ENCODE measurements around the gene NFE2.

NFE2 gene

DNA sequence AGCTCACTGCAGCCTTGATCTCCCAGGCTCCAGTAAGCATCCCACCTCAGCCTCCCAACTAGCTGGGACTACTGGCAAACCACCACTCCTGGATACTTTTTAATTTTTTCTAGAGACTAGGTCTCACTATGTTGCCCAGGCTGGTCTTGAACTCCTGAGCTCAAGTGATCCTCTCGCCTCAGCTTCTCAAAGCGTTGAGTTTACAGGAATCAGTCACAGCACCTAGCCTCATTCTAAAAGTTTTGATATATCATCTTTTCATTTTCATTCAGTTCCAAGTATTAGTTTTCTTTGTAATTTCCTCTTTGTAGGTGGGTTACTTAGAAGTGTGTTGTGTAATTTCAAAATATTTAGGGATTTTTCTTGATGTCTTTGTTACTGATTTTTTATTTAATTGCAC lies 30.5 kb downstream of the NFE2 start:
- H3K23ac ChIP-seq (ENCODE audit: low read length): no peak overlapping the region

DNA sequence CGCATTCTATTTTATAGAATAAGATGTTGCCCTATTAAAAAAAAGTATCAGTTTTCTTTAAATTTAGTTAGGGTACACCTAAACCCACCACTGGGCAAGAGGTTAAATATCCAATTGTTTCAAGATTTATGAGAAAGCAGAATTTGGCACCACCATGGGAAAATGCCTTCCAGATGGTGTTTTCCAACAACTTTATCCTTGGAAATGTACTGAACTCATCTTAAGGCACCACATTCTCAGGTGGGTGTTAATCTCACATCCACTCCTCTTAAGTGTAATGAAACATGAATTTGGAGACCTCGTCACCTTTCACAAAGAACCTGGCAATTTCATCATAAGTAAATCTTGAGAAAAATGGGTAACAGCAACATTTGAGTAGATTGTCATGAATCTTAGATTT lies 34.0 kb downstream of the NFE2 start:
- WGBS (ENCODE audit: extremely low coverage, insufficient coverage, insufficient read length): 100% methylated on average over 1 of the region's 2 CpGs
- H3K4me2 ChIP-seq (ENCODE audit: low read length): no peak overlapping the region

More for the DNA sequence above, 30.5 kb downstream of the NFE2 start:
- Histone ChIP-seq H3K27me3 (ENCODE audit: insufficient read depth, low read length) (no peaks in the 10 kb centered on the region), H3K36me3 (ENCODE audit: control insufficient read depth in 1 of 2, insufficient read depth in 2 of 2, low read length in 2 of 2) (peaks cover 3 to 6% of the 10 kb centered on the region in 2 experiments), H2BK12ac (ENCODE audit: low read length) (no peak overlapping the region), H3K4me1 (ENCODE audit: control insufficient read depth in 1 of 2, insufficient read depth in 2 of 2, low read length in 2 of 2) (peaks cover 2% of the 10 kb centered on the region in 2 experiments), H3K4ac (ENCODE audit: low read depth, low read length) (no peak overlapping the region), H2AFZ (ENCODE audit: insufficient read depth, low read length, poor library complexity) (no peak overlapping the region), H2BK5ac (ENCODE audit: low read depth, low read length, poor library complexity) (no peak overlapping the region), H4K12ac (ENCODE audit: low read depth, low read length) (no peak overlapping the region), H3K9me3 (ENCODE audit: insufficient read depth, low read depth, low read length) (no peaks in the 10 kb centered on the region), H3K79me2 (ENCODE audit: control insufficient read depth, insufficient read depth, low read length, poor library complexity) (no peaks in the 10 kb centered on the region), H4K8ac (ENCODE audit: low read depth, low read length) (no peak overlapping the region), H2AK5ac (ENCODE audit: low read length) (no peak overlapping the region), H3K4me2 (ENCODE audit: low read length) (no peak overlapping the region), H3K4me3 (ENCODE audit: low read depth, low read length) (no peak overlapping the region), H3K27ac (ENCODE audit: low read depth, low read length) (no peak overlapping the region), H3K79me1 (ENCODE audit: low read length) (no peaks in the 10 kb centered on the region), H3K14ac (ENCODE audit: low read length) (no peak overlapping the region), H3K18ac (ENCODE audit: low read length) (no peak overlapping the region), H2BK120ac (ENCODE audit: insufficient read depth, low read length, poor library complexity) (no peak overlapping the region), H4K91ac (ENCODE audit: low read depth, low read length) (no peak overlapping the region), H3K9ac (ENCODE audit: low read length) (no peak overlapping the region)
- no CpG with 5 or more reads among the region's 2 CpGs for WGBS (ENCODE audit: extremely low coverage, insufficient coverage, insufficient read length)
- DNase-seq: no peak

GRCh38 chr12:54265364-54265812 lies 35.4 kb downstream of the NFE2 start:
- Histone ChIP-seq H3K27me3 (ENCODE audit: insufficient read depth, low read length) (no peaks in the 10 kb centered on the region), H3K9me3 (ENCODE audit: insufficient read depth, low read depth, low read length) (no peaks in the 10 kb centered on the region), H3K4me2 (ENCODE audit: low read length) (no peak overlapping the region)

More for the DNA sequence above, 34.0 kb downstream of the NFE2 start:
- H3K27ac ChIP-seq (ENCODE audit: low read depth, low read length): no peak overlapping the region
- no peak overlapping the region for H3K14ac ChIP-seq (ENCODE audit: low read length)
- no peak overlapping the region for H2BK12ac ChIP-seq (ENCODE audit: low read length)
- no peak overlapping the region for H4K91ac ChIP-seq (ENCODE audit: low read depth, low read length)
- no peaks in the 10 kb centered on the region for H3K27me3 ChIP-seq (ENCODE audit: insufficient read depth, low read length)
- peaks cover 4% of the 10 kb centered on the region for H3K79me2 ChIP-seq (ENCODE audit: control insufficient read depth, insufficient read depth, low read length, poor library complexity)
- peaks cover 4 to 6% of the 10 kb centered on the region in 2 experiments for H3K36me3 ChIP-seq (ENCODE audit: control insufficient read depth in 1 of 2, insufficient read depth in 2 of 2, low read length in 2 of 2)
- H3K4me3 ChIP-seq (ENCODE audit: low read depth, low read length): no peak overlapping the region
- H2BK120ac ChIP-seq (ENCODE audit: insufficient read depth, low read length, poor library complexity): no peak overlapping the region
- H3K4me1 ChIP-seq (ENCODE audit: control insufficient read depth in 1 of 2, insufficient read depth in 2 of 2, low read length in 2 of 2): peaks cover 7 to 18% of the 10 kb centered on the region in 2 experiments
- no peak overlapping the region for H3K9ac ChIP-seq (ENCODE audit: low read length)
- H4K12ac ChIP-seq (ENCODE audit: low read depth, low read length): no peak overlapping the region
- no peaks in the 10 kb centered on the region for H3K9me3 ChIP-seq (ENCODE audit: insufficient read depth, low read depth, low read length)
- no peak overlapping the region for H4K8ac ChIP-seq (ENCODE audit: low read depth, low read length)
- H2BK5ac ChIP-seq (ENCODE audit: low read depth, low read length, poor library complexity): no peak overlapping the region
- DNase-seq: no peak
- H3K18ac ChIP-seq (ENCODE audit: low read length): no peak overlapping the region
- H2AK5ac ChIP-seq (ENCODE audit: low read length): no peak overlapping the region
- no peak overlapping the region for H3K4ac ChIP-seq (ENCODE audit: low read depth, low read length)
- H2AFZ ChIP-seq (ENCODE audit: insufficient read depth, low read length, poor library complexity): no peak overlapping the region
- no peak overlapping the region for H3K23ac ChIP-seq (ENCODE audit: low read length)
- peaks cover 9% of the 10 kb centered on the region for H3K79me1 ChIP-seq (ENCODE audit: low read length)

GRCh38 chr12:54262403-54262925 lies 38.4 kb downstream of the NFE2 start:
- H3K79me2 ChIP-seq (ENCODE audit: control insufficient read depth, insufficient read depth, low read length, poor library complexity): peaks cover 6% of the 10 kb centered on the region
- no peak overlapping the region for H4K8ac ChIP-seq (ENCODE audit: low read depth, low read length)
- no peaks in the 10 kb centered on the region for H3K27me3 ChIP-seq (ENCODE audit: insufficient read depth, low read length)
- H3K18ac ChIP-seq (ENCODE audit: low read length): no peak overlapping the region
- H4K91ac ChIP-seq (ENCODE audit: low read depth, low read length): no peak overlapping the region
- H2BK5ac ChIP-seq (ENCODE audit: low read depth, low read length, poor library complexity): peak overlapping the region; percentile 88
- peak overlapping the region; percentile 43 for H3K4me2 ChIP-seq (ENCODE audit: low read length)
- H3K14ac ChIP-seq (ENCODE audit: low read length): no peak overlapping the region
- H2AFZ ChIP-seq (ENCODE audit: insufficient read depth, low read length, poor library complexity): no peak overlapping the region
- peaks cover 4 to 5% of the 10 kb centered on the region in 2 experiments for H3K36me3 ChIP-seq (ENCODE audit: control insufficient read depth in 1 of 2, insufficient read depth in 2 of 2, low read length in 2 of 2)
- no peak overlapping the region for H3K4ac ChIP-seq (ENCODE audit: low read depth, low read length)
- H4K12ac ChIP-seq (ENCODE audit: low read depth, low read length): no peak overlapping the region
- peaks cover 29% of the 10 kb centered on the region for H3K79me1 ChIP-seq (ENCODE audit: low read length)
- DNase-seq: peak; percentile 33 to 76
- H3K4me1 ChIP-seq (ENCODE audit: control insufficient read depth in 1 of 2, insufficient read depth in 2 of 2, low read length in 2 of 2): peaks cover 8 to 22% of the 10 kb centered on the region in 2 experiments
- H3K4me3 ChIP-seq (ENCODE audit: low read depth, low read length): no peak overlapping the region
- H2BK12ac ChIP-seq (ENCODE audit: low read length): no peak overlapping the region
- WGBS (ENCODE audit: extremely low coverage, insufficient coverage, insufficient read length): no CpG with 5 or more reads among the region's 4 CpGs
- no peak overlapping the region for H2AK5ac ChIP-seq (ENCODE audit: low read length)
- H3K9ac ChIP-seq (ENCODE audit: low read length): no peak overlapping the region
- peak overlapping the region; percentile 83 for H3K27ac ChIP-seq (ENCODE audit: low read depth, low read length)
- no peaks in the 10 kb centered on the region for H3K9me3 ChIP-seq (ENCODE audit: insufficient read depth, low read depth, low read length)
- no peak overlapping the region for H3K23ac ChIP-seq (ENCODE audit: low read length)
- peak overlapping the region; percentile 49 for H2BK120ac ChIP-seq (ENCODE audit: insufficient read depth, low read length, poor library complexity)

More at GRCh38 chr12:54265364-54265812, 35.4 kb downstream of the NFE2 start:
- H2BK12ac ChIP-seq (ENCODE audit: low read length): no peak overlapping the region
- no peak overlapping the region for H3K14ac ChIP-seq (ENCODE audit: low read length)
- H4K8ac ChIP-seq (ENCODE audit: low read depth, low read length): no peak overlapping the region
- H3K18ac ChIP-seq (ENCODE audit: low read length): no peak overlapping the region
- peak overlapping the region; percentile 32 for H4K91ac ChIP-seq (ENCODE audit: low read depth, low read length)
- WGBS (ENCODE audit: extremely low coverage, insufficient coverage, insufficient read length): no CpG with 5 or more reads among the region's 4 CpGs
- no peak overlapping the region for H2AFZ ChIP-seq (ENCODE audit: insufficient read depth, low read length, poor library complexity)
- H3K9ac ChIP-seq (ENCODE audit: low read length): no peak overlapping the region
- DNase-seq: no peak
- H2AK5ac ChIP-seq (ENCODE audit: low read length): no peak overlapping the region
- H2BK5ac ChIP-seq (ENCODE audit: low read depth, low read length, poor library complexity): no peak overlapping the region
- H3K4me3 ChIP-seq (ENCODE audit: low read depth, low read length): no peak overlapping the region
- H3K4me1 ChIP-seq (ENCODE audit: control insufficient read depth in 1 of 2, insufficient read depth in 2 of 2, low read length in 2 of 2): peaks cover 7 to 18% of the 10 kb centered on the region in 2 experiments
- H3K36me3 ChIP-seq (ENCODE audit: control insufficient read depth in 1 of 2, insufficient read depth in 2 of 2, low read length in 2 of 2): peaks cover 4 to 6% of the 10 kb centered on the region in 2 experiments
- no peak overlapping the region for H3K27ac ChIP-seq (ENCODE audit: low read depth, low read length)
- H3K79me2 ChIP-seq (ENCODE audit: control insufficient read depth, insufficient read depth, low read length, poor library complexity): peaks cover 4% of the 10 kb centered on the region
- H3K79me1 ChIP-seq (ENCODE audit: low read length): peaks cover 11% of the 10 kb centered on the region
- no peak overlapping the region for H2BK120ac ChIP-seq (ENCODE audit: insufficient read depth, low read length, poor library complexity)
- no peak overlapping the region for H3K4ac ChIP-seq (ENCODE audit: low read depth, low read length)
- no peak overlapping the region for H3K23ac ChIP-seq (ENCODE audit: low read length)
- H4K12ac ChIP-seq (ENCODE audit: low read depth, low read length): no peak overlapping the region

Measured in trophoblast cell (in vitro differentiated cells and primary cell).